GM18861 (cell line): ENCODE measurements around the gene BRF1.
"Not testable (repeated sequence)": the region's sequence is repeated elsewhere in the genome, so short reads cannot be mapped to it uniquely, and the experiment has no call there.

Experiments
- ATAC-seq: cut with Tn5 transposase; IDR thresholded peaks from one replicate; pipeline ENCODE4 v1.9.1; 2021; ENCODE audit not compliant: unreplicated experiment

The BRF1 gene

DNA sequence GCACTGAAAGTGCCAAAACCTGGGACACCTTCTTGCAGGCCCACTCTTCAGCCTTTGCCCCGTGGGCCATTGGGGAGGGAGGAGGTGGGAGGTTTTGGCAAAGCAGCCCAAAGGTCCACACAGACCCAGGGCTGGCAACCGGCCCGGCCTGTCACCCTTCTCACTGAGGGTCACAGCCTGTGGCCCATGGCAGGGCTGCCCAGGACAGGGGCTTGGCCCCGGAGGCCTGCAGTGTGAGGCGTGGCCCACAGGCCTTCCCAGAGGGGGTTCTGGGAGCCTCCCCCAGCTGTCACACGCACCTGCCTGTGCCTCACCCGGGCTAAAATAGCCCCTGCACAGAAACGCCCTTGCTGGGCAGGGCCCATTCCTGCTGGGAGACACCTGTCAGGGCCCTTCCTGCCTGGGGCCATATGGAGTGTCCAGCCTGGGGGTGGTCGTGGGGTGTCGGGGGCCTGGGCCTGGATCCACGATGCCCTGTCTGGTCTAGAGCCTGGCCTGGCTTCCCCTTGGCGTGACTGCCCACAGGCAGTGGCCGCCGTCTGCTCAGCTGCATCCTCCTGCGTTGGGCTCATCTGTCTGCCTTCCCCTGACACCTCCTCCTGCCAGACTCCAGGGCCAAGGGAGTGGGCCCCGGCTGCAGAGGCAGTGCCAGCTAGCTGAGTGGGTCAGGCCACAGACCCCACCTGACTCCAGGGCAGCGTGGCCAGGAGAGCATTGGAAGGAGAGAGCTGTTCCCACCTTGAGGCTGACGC lies 33.0 kb upstream of the BRF1 start:
- no peak for ATAC-seq

GRCh38 chr14:105333020-105333490 lies 32.3 kb upstream of the BRF1 start:
- ATAC-seq = no peak

- no peak for ATAC-seq
Observed at GRCh38 chr14:105332350-105332874, 31.6 kb upstream of the BRF1 start.

- no peak for ATAC-seq
Observed at GRCh38 chr14:105331575-105332349, 31.0 kb upstream of the BRF1 start.

DNA sequence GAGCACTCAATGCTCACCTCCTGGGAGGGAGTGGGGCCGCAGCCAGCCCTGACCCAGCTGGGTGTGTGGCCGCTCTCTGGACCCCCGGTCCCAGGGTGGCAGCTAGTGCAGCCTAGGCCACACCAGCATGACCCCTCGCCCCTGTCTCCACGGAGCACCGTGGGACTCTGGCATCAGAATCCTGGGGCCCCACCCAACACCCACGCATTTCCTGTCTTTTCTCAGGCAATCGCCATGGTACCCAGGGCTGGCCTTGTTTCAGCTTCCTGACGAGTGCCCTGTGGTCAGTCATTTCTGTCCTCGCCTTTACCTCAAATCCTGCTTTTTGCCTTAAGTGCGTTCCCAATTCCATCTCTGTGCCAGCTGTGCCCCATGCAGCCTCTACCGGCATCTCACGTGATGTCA lies 29.7 kb upstream of the BRF1 start:
- ATAC-seq = no peak

DNA sequence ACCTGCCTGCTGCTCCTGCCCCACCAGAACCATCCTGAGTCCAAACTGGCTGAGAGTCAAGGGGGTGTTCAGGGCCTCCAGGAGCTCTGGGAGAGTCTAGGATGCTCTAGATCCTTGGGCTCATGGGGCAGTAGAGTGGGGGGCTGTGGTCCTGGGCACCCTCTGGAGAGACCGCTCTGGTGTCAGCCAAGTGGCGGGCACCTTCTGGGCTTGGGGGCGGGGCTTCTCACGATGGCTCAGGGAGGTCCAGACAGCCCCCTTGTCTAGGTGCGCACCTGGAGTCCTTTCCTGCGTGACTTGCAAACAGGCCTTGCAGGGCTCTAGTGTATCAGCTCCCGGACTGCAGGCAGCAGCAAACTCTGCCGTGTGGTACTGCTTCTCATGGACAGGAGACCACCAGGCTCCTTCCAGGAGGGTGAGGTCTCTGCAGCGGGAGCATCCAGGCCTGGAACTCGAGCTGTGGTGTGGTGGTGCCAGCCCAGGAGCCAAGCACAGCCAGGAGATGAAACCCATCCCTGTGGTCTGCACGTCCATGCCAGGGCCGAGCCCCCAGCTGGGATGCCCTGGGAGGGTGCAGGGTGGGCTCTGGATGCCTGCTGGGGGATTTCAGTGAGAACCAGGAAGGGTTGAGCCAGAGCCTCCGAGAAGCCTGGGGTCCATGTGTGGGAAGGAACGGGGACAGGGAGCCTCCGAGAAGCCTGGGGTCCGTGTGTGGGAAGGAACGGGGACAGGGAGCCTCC lies 28.8 kb upstream of the BRF1 start:
- ATAC-seq = no peak

DNA sequence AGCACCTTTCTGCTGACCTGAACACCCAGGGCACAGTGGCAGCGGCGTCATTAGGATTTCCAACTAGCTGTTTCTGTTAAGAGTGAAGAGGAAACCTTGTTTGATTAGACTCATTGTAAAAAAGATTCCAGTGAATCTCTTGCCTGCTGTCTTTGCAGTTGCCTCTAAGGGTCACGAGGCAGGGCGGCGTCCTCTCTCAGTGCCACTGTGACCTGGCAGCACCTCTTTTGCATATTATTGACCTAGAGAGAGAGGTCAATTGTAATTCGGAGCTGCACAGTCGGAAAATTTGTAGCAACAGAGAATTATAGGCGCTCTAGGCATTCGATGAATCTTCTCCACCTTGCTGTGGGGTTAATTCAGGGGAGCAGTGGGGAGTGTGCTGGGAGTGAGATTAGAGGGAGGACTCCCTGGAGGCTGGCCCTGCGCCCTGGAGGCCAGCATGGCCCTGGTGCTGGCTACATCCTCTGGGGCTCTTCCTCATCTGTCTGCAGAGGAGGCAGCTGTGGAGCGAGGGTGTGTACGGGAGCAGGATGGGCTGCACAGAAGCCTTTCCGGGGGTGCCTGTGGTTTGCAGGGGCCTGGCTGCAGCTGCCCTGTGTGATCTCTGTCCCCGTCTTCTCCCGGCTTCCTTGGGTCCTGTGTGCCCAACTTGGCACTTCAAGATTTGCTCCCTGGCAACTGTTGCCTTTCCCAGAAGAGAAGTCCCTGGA lies 28.0 kb upstream of the BRF1 start:
- ATAC-seq = no peak

- ATAC-seq = no peak
Observed at GRCh38 chr14:105328070-105328677, 27.4 kb upstream of the BRF1 start.

GRCh38 chr14:105327695-105328045 lies 26.9 kb upstream of the BRF1 start:
- not testable (repeated sequence) for ATAC-seq

GRCh38 chr14:105326891-105327694 lies 26.3 kb upstream of the BRF1 start:
- ATAC-seq = no peak

GRCh38 chr14:105326568-105326867 lies 25.7 kb upstream of the BRF1 start:
- ATAC-seq = no peak

DNA sequence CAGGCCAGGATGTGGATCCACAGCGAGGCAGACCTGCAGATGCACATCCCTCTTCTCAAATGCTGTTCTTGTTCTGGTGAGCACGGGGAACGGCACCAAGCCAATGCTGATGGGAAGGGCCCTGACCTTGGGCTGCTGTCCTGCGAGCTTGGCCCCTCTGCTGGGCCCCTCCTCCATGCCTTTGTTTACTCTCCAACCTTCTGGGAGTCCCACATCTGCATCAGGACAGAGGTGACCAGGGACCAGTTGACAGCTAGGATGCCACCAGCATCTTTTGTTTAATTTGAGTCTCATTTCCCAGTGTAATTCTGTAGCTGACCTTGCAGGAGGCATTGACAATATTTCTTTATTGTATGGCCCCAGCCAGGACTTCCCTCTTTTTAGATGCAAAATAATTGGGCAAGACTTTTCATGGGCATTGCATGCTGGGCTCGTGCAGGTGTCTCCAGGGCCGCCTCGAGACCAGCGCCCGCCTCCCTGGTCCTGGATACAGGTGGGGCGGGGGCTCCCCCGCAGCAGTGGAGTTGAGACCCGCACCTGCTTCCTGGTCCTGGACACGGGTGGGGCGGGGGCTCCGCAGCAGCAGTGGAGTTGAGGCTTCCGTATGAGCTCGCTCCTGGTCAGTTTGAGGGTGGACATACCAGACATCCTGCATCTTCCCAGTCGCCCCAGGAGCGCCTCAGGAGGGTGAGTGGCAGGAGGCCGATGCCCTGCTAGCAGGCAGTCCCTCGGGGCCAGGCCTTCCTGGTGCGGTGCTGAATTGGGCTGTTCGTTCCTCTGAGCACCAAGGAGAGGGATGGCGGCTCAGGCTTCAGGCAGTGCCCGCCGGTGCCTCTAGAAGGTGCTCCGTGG lies 25.1 kb upstream of the BRF1 start:
- ATAC-seq = no peak

GRCh38 chr14:105325303-105325702 lies 24.5 kb upstream of the BRF1 start:
- no peak for ATAC-seq

GRCh38 chr14:105324871-105325270 lies 24.1 kb upstream of the BRF1 start:
- no peak for ATAC-seq

- ATAC-seq = no peak
Observed at GRCh38 chr14:105324080-105324778, 23.4 kb upstream of the BRF1 start.

DNA sequence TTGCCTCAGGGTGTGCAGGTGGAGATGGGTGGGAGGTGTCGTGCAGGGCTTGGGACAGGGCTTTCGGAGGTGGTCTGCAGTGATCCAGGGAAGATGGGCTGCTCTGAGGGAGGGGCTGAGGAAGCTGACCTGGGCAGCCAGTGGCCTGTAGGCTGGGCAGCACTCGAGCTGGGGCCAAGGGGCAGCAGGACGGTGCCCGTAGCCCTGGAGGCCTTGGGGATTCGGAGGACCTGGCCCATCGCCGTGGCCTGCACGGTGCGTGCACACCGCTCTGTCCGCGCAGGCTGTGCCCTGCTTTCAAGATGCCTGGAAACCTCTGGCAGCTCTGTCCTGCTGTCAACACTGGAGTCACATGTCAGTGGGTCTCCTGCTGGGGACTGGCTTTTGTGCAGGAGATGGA lies 22.9 kb upstream of the BRF1 start:
- no peak for ATAC-seq

DNA sequence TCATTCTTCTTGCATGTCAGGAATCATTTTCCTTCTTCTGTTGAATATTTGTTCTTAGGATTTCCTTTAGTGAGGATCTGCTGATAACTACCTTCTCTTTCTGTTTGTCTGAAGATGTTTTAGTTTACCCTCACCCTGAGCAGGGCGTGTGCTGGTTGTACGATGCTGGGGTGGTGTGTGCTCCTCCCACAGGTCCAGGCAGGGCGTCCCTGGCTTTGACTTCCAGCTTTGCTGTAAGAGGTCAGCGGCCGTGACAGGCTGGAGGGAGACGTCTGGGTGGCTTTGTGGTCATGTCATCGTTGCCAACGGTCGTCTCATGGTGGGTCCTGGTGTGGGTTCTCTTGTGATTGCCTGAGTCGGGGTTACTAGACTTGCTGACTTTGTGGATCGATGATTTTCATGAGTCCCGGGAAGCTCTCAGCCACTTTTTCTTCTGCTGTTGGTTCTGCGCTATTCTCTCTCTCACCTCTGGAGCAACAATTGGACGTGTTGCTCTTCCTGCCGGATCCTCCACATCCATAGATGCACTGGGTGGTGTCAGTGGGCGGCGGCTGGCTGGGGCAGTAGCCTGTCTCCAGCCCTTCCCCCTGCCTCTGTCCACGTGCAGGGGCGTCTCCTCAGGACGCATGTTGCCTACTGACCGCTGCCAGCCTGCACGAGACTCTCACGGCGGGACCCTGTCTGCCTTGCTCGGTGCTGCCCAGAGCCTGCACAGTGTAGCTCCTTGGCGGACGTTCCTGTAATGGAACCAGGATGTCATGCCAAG lies 22.2 kb upstream of the BRF1 start:
- no peak for ATAC-seq

DNA sequence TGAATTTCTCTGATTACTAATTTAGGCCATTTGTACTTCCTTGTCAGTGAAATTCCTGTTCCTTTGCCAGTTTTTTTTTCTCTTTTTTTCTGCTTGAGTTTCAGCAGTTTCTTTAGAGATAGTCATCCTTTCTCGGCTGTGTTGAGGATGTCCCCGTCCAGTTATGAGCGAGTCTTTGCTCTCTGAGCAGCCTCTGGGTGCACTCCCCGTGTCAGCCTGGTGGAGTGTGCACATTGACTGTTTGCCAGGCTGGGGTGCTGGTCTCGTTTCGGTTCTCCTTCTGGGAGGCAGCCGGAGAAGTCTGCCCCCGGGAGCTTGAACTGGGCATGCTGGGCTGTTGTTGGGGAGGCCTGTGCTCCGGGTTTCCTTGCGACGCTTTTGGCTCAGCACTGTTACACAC lies 16.7 kb upstream of the BRF1 start:
- ATAC-seq = no peak
